K562 (cell line): ENCODE measurements around the gene SRBD1. TPM values are rescaled to one million over a fixed set of nuclear protein-coding genes. Genes with fewer than 3 reads are reported as not detected.

Source experiments
- DIDO1 ChIP-seq: fragments of 450-650 bp; IDR thresholded peaks from 2 replicates; pipeline ENCODE4 v1.6.1; 2016; ENCODE audit warnings: low read depth, missing biosample characterization, missing genetic modification characterization
- GATA2 ChIP-seq: sonication (generic); formaldehyde crosslinking; IDR thresholded peaks from 2 replicates; pipeline ENCODE4 v1.4.0; 2020; ENCODE audit warnings: mild to moderate bottlenecking, missing genetic modification reagents
- HNRNPUL1 ChIP-seq: fragments of 200-400 bp; formaldehyde crosslinking; IDR thresholded peaks from 2 replicates; pipeline ENCODE4 v1.6.1; 2017; ENCODE audit warnings: low read length
- JUND ChIP-seq, 2 experiments: IDR thresholded peaks; 2 replicates in 1 of 2; 3 replicates in 1 of 2; pipeline ENCODE4 v1.6.1; 2011; ENCODE audit warnings: borderline replicate concordance in 2 of 2, low read depth in 2 of 2, low read length in 2 of 2, improper control_type of control experiment in 1 of 2, missing biosample characterization in 1 of 2, missing genetic modification characterization in 1 of 2, missing genetic modification reagents in 1 of 2
- NONO ChIP-seq, 2 experiments: fragments of 200-400 bp in 1 of 2; fragments of 450-650 bp in 1 of 2; formaldehyde crosslinking in 1 of 2; IDR thresholded peaks; 2 replicates each; pipeline ENCODE4 v1.6.1; 2017; ENCODE audit warnings: low read depth in 2 of 2, mild to moderate bottlenecking in 2 of 2, moderate library complexity in 2 of 2, low read length in 1 of 2
- PHB2 ChIP-seq: fragments of 450-650 bp; IDR thresholded peaks from 2 replicates; pipeline ENCODE4 v1.6.1; 2017; ENCODE audit warnings: low read depth
- PRMT5 ChIP-seq: sonication (generic); formaldehyde crosslinking; IDR thresholded peaks from 2 replicates; pipeline ENCODE4 v1.5.0; 2020; ENCODE audit warnings: missing genetic modification reagents
- SMAD4 ChIP-seq: fragments of 250-450 bp; sonication (Bioruptor Pico); conservative IDR thresholded peaks from 2 replicates; pipeline ENCODE4 v1.8.0; 2021; ENCODE audit warnings: inconsistent platforms, mild to moderate bottlenecking, moderate library complexity
- ZNF347 ChIP-seq: fragments of 450-650 bp; formaldehyde crosslinking; IDR thresholded peaks from 2 replicates; pipeline ENCODE4 v1.4.0; 2020; ENCODE audit warnings: low read depth, mild to moderate bottlenecking, moderate library complexity
- ZNF445 ChIP-seq: fragments of 250-450 bp; sonication (Bioruptor Pico); IDR thresholded peaks from 2 replicates; pipeline ENCODE4 v1.4.0; 2020; ENCODE audit warnings: low read depth, mild to moderate bottlenecking, moderate library complexity
- polyA plus RNA-seq, 8 experiments: library from polyadenylated mRNA; depleted of rRNA in 4 of 8; stranded (reverse) in 5 of 8; unstranded in 3 of 8; fragments of >200 nt; fragmentation: Nextera tagmentation in 2 of 8; fragmentation: Illumina TruSeq in 1 of 8; extraction: Ambion mirVana in 2 of 8; extraction: Trizol in 1 of 8; gene quantifications; 2 replicates each; pipeline versions ENCODE4 v1.2.1 to v1.2.3, GENCODE V29; 2011 to 2014; ENCODE audit warnings: inconsistent platforms in 1 of 8, missing spikeins in 1 of 8
- total RNA-seq, 7 experiments: library from RNA; depleted of rRNA in 6 of 7; stranded (reverse); fragments of >200 nt in 6 of 7; fragmentation: Illumina TruSeq in 2 of 7; extraction: Trizol in 2 of 7; gene quantifications; 2 replicates each; pipeline versions ENCODE4 v1.2.1 to v1.2.3, GENCODE V29; 2011 to 2021; ENCODE audit warnings: low replicate concordance in 1 of 7
- TF ChIP-seq, protein P1 (sequence below): fragments of 250-450 bp; sonication (Bioruptor Pico); IDR thresholded peaks from 2 replicates; pipeline ENCODE4 v1.4.0; 2020
- TF ChIP-seq, protein P2 (sequence below): fragments of 250-450 bp; sonication (Bioruptor Pico); IDR thresholded peaks from 2 replicates; pipeline ENCODE4 v1.5.0; 2021; ENCODE audit warnings: mild to moderate bottlenecking, borderline replicate concordance
- TF ChIP-seq, protein P3 (sequence below): fragments of 450-650 bp; IDR thresholded peaks from 2 replicates; pipeline ENCODE4 v1.6.1; 2016; ENCODE audit warnings: missing biosample characterization, missing genetic modification characterization
- TF ChIP-seq, protein P4 (sequence below): IDR thresholded peaks from 2 replicates; pipeline ENCODE4 v1.6.1; 2012; ENCODE audit warnings: low read depth, low read length, improper control_type of control experiment, borderline replicate concordance

Gene SRBD1
- total and polyA plus RNA-seq, 9 of the 15 experiments (the other 6 are each of a cell fraction or from before 2014, with no cell fraction given), result 6.9 to 23.2 (median 14.7) TPM

DNA sequence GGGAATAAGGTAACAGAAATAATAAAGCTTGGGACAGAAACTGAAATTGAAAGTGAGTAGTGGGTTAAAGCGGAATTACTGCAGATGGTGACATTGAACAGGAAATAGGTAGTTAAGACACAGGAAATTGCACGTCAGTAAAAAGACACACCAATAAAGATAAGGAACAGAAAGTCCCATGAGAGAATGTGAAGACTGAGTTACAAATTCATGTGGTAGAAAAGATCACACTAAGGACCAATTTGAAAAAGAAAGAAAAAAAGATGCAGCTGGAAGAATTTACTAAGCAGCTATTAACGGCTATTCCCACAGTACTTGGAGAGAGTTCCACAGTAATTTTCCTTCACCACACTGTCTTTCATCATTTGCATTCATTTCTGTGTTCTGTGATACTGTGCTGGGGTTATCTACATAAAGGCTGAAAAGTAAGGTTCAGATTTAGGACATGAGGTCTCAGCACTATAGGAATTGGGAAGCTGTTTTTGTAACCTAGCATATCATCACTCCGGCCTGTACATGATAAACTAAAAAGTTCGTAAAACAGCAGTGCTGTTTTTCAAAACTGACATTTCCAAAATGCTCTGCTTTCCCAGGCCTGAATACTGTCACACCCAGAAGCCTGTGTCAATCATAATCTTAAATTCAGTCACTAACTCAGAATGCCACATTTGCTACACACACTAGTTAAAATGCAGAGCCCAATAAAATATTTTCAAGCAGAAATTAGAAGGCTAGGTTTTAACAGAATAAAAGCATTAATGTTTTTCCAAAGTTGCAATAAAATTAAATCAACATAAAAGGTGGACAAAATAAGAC lies 42.9 kb downstream of the SRBD1 start (continued):
- TF ChIP-seq, protein P1, sequence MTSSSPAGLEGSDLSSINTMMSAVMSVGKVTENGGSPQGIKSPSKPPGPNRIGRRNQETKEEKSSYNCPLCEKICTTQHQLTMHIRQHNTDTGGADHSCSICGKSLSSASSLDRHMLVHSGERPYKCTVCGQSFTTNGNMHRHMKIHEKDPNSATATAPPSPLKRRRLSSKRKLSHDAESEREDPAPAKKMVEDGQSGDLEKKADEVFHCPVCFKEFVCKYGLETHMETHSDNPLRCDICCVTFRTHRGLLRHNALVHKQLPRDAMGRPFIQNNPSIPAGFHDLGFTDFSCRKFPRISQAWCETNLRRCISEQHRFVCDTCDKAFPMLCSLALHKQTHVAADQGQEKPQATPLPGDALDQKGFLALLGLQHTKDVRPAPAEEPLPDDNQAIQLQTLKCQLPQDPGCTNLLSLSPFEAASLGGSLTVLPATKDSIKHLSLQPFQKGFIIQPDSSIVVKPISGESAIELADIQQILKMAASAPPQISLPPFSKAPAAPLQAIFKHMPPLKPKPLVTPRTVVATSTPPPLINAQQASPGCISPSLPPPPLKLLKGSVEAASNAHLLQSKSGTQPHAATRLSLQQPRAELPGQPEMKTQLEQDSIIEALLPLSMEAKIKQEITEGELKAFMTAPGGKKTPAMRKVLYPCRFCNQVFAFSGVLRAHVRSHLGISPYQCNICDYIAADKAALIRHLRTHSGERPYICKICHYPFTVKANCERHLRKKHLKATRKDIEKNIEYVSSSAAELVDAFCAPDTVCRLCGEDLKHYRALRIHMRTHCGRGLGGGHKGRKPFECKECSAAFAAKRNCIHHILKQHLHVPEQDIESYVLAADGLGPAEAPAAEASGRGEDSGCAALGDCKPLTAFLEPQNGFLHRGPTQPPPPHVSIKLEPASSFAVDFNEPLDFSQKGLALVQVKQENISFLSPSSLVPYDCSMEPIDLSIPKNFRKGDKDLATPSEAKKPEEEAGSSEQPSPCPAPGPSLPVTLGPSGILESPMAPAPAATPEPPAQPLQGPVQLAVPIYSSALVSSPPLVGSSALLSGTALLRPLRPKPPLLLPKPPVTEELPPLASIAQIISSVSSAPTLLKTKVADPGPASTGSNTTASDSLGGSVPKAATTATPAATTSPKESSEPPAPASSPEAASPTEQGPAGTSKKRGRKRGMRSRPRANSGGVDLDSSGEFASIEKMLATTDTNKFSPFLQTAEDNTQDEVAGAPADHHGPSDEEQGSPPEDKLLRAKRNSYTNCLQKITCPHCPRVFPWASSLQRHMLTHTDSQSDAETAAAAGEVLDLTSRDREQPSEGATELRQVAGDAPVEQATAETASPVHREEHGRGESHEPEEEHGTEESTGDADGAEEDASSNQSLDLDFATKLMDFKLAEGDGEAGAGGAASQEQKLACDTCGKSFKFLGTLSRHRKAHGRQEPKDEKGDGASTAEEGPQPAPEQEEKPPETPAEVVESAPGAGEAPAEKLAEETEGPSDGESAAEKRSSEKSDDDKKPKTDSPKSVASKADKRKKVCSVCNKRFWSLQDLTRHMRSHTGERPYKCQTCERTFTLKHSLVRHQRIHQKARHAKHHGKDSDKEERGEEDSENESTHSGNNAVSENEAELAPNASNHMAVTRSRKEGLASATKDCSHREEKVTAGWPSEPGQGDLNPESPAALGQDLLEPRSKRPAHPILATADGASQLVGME (CRISPR knock-in tag), result no peak
- TF ChIP-seq ZNF445 (CRISPR knock-in tag) (no peak), HNRNPUL1 (no peak), SMAD4 (CRISPR knock-in tag) (no peak), ZNF347 (CRISPR knock-in tag) (no peak), PHB2 (no peak), NONO (IDR thresholded peaks at IDR 0.05; ENCODE audit: low read depth in 2 of 2, low read length in 1 of 2) (no peak), JUND (IDR thresholded peaks at IDR 0.05; ENCODE audit: borderline replicate concordance, low read depth, low read length) (no peak), JUND (tag; IDR thresholded peaks at IDR 0.05; ENCODE audit: borderline replicate concordance, low read depth, low read length) (no peak), GATA2 (CRISPR knock-in tag) (no peak), DIDO1 (peak; percentile 14; the same call in 1 of the 2 replicates), PRMT5 (CRISPR knock-in tag) (no peak)
- TF ChIP-seq, protein P2, sequence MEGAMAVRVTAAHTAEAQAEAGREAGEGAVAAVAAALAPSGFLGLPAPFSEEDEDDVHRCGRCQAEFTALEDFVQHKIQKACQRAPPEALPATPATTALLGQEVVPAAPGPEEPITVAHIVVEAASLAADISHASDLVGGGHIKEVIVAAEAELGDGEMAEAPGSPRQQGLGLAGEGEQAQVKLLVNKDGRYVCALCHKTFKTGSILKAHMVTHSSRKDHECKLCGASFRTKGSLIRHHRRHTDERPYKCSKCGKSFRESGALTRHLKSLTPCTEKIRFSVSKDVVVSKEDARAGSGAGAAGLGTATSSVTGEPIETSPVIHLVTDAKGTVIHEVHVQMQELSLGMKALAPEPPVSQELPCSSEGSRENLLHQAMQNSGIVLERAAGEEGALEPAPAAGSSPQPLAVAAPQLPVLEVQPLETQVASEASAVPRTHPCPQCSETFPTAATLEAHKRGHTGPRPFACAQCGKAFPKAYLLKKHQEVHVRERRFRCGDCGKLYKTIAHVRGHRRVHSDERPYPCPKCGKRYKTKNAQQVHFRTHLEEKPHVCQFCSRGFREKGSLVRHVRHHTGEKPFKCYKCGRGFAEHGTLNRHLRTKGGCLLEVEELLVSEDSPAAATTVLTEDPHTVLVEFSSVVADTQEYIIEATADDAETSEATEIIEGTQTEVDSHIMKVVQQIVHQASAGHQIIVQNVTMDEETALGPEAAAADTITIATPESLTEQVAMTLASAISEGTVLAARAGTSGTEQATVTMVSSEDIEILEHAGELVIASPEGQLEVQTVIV (CRISPR knock-in tag), result no peak
- TF ChIP-seq, protein P3, sequence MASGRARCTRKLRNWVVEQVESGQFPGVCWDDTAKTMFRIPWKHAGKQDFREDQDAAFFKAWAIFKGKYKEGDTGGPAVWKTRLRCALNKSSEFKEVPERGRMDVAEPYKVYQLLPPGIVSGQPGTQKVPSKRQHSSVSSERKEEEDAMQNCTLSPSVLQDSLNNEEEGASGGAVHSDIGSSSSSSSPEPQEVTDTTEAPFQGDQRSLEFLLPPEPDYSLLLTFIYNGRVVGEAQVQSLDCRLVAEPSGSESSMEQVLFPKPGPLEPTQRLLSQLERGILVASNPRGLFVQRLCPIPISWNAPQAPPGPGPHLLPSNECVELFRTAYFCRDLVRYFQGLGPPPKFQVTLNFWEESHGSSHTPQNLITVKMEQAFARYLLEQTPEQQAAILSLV, result no peak
- TF ChIP-seq, protein P4, sequence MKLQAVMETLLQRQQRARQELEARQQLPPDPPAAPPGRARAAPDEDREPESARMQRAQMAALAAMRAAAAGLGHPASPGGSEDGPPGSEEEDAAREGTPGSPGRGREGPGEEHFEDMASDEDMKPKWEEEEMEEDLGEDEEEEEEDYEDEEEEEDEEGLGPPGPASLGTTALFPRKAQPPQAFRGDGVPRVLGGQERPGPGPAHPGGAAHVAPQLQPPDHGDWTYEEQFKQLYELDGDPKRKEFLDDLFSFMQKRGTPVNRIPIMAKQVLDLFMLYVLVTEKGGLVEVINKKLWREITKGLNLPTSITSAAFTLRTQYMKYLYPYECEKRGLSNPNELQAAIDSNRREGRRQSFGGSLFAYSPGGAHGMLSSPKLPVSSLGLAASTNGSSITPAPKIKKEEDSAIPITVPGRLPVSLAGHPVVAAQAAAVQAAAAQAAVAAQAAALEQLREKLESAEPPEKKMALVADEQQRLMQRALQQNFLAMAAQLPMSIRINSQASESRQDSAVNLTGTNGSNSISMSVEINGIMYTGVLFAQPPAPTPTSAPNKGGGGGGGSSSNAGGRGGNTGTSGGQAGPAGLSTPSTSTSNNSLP, result no peak
